ENCODE results near the gene ARF5.

DNA sequence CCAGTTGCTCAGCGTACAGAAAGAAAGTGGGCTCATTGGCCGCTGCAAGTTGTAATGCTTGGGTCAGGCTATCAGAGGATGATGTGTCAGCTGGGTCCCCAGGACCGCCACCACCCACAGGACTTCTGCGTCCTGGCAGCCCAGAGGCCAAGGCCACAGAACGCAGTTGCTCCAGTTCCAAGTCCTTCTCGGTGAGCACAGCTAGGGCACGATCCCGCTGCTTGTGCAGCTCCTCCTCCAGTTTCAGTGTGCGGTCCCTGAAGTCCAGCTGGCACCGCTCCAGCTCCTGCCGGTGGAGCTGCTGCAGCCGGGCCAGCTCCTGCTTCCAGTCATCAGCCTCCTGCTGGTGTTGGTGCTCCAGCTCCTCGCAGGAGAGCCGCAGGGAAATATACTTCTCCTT lies 5.8 kb upstream of the ARF5 start:
- TF ChIP-seq EZH2 (IDR thresholded peaks at IDR 0.05; ENCODE audit: insufficient read depth, poor library complexity, severe bottlenecking) (no peak), EZH2phosphoT487 (IDR thresholded peaks at IDR 0.05; ENCODE audit: insufficient read depth, low read depth) (no peak)
